Measurements from ENCODE around the gene MASP2.

DNA sequence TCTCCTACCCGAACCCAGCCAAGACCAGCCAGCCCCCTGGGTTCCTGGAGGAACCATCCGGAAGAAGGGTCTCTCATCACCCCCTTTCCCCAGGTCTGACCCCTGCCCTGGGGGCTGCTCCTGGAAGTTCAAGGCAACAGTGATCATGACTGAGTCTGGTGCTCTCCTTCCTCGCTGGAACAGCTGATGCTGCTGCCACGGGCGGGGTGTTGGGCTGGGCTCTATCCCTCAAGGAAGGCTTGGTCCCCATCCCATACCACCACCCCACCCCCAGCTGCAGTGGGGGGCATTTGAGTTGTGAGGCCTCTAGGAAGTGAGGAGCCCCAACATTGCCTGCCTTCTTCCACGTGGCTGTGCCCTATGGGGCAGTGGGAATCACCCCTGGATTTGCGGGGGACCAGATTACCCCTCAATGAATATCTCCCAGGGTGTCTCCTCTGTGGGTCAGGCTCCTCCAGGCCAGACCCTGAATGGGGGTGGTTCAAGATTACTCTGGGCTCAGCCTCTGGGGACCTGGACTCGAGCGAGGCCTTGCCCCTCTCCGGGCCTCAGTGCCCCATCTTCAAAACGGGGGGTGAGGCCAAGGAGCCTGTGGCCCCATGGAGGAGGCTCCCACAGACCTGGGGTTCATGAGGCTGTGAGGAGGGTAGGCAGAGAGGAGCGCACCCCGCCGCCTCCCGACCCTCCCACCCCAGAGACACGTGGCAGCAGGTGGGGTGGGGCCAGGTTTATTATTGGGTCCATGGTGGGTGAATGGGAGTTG is 2.8 kb downstream of the MASP2 start:
- TF ChIP-seq, protein P1, sequence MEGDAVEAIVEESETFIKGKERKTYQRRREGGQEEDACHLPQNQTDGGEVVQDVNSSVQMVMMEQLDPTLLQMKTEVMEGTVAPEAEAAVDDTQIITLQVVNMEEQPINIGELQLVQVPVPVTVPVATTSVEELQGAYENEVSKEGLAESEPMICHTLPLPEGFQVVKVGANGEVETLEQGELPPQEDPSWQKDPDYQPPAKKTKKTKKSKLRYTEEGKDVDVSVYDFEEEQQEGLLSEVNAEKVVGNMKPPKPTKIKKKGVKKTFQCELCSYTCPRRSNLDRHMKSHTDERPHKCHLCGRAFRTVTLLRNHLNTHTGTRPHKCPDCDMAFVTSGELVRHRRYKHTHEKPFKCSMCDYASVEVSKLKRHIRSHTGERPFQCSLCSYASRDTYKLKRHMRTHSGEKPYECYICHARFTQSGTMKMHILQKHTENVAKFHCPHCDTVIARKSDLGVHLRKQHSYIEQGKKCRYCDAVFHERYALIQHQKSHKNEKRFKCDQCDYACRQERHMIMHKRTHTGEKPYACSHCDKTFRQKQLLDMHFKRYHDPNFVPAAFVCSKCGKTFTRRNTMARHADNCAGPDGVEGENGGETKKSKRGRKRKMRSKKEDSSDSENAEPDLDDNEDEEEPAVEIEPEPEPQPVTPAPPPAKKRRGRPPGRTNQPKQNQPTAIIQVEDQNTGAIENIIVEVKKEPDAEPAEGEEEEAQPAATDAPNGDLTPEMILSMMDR (IDR thresholded peaks at IDR 0.05 in 4 of 5, conservative IDR thresholded peaks at IDR 0.05 in 1 of 5) = no peak
- TF ChIP-seq POLR2A (IDR thresholded peaks at IDR 0.05) = no peak

Data from gastrocnemius medialis (tissue), 4 donors.